Thoracic aorta (tissue), 2 donors: ENCODE results near the gene TMEM18. TPM values are rescaled to one million over a fixed set of nuclear protein-coding genes. Genes with fewer than 3 reads are reported as not detected.

Source experiments
- ATAC-seq: fragments of 150-250 bp; one replicate; pipeline ENCODE4 v1.8.0; 2017; ENCODE audit warnings: low read depth; ENCODE audit not compliant: insufficient number of reproducible peaks, low FRiP score
- DNase-seq: peaks from one replicate; pipeline ENCODE4 v3.0.0-alpha.2; 2020; ENCODE audit warnings: low spot score
- H3K27ac ChIP-seq, 2 donors: fragments of 200-600 bp; sonication (generic); 1 replicate in 1 of 2; 2 replicates in 1 of 2; pipeline ENCODE4 v1.5.1; 2016; ENCODE audit warnings: mild to moderate bottlenecking in 2 of 2, moderate library complexity in 2 of 2
- H3K27me3 ChIP-seq: fragments of 200-600 bp; sonication (generic); replicated peaks from 2 replicates; pipeline ENCODE4 v1.6.0; 2016; ENCODE audit warnings: mild to moderate bottlenecking; ENCODE audit not compliant: insufficient read depth
- H3K36me3 ChIP-seq: fragments of 200-600 bp; sonication (generic); one replicate; pipeline ENCODE4 v1.5.1; 2016
- H3K4me1 ChIP-seq, 2 donors: fragments of 200-600 bp; sonication (generic); 1 replicate in 1 of 2; 2 replicates in 1 of 2; pipeline versions ENCODE4 v1.5.1 to v1.6.0; 2016; ENCODE audit warnings: low read depth in 2 of 2, mild to moderate bottlenecking in 1 of 2; ENCODE audit not compliant: control insufficient read depth in 1 of 2
- H3K4me3 ChIP-seq: fragments of 200-600 bp; sonication (generic); 2 replicates; pipeline ENCODE4 v1.5.1; 2016; ENCODE audit warnings: mild to moderate bottlenecking
- H3K9me3 ChIP-seq: fragments of 200-600 bp; sonication (generic); 2 replicates; pipeline ENCODE4 v1.5.1; 2016
- total RNA-seq, 2 donors: library from RNA; depleted of rRNA; stranded (reverse); fragments of >200 nt; gene quantifications; one replicate each; pipeline versions ENCODE4 v1.1.0 to v1.2.3, GENCODE V29; 2016
- TF ChIP-seq, protein P1 (sequence below): fragments of 200-600 bp; sonication (generic); IDR thresholded peaks from one replicate; pipeline ENCODE4 v1.5.1; 2019; ENCODE audit warnings: antibody characterized with exemption

The TMEM18 gene
- total RNA-seq, 2 donors from 2014 or later, result 3.1 to 14.8 TPM

DNA sequence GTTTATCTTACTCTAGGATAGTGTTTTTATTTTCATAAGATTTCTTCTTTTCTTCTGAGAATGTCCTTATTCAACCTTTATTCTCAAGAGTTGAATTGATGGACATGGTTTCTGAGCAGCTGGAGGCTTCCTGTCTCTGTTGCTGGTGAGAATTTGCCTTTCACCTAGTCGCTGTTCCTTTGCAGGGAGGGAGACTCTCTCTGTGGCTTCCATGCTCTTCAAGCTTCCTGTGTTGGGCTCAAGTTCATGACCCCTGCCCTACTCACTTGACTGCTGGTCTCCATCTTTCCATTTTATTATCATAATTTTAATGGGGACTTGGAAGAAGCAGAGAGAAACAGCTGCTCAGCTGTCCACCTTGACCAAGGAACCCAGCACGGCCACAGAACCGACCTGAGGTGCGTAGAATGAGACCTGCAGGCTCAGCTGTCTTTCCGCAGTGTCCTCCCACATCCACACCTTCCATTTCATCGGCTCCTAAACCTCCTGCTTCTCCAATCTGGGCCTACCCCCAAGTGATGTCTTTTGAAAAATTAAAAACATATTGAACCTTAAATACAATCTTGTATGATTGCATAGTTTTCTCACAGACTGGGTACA is 24.2 kb downstream of the TMEM18 start:
- no peak for ATAC-seq
- TF ChIP-seq, protein P1, sequence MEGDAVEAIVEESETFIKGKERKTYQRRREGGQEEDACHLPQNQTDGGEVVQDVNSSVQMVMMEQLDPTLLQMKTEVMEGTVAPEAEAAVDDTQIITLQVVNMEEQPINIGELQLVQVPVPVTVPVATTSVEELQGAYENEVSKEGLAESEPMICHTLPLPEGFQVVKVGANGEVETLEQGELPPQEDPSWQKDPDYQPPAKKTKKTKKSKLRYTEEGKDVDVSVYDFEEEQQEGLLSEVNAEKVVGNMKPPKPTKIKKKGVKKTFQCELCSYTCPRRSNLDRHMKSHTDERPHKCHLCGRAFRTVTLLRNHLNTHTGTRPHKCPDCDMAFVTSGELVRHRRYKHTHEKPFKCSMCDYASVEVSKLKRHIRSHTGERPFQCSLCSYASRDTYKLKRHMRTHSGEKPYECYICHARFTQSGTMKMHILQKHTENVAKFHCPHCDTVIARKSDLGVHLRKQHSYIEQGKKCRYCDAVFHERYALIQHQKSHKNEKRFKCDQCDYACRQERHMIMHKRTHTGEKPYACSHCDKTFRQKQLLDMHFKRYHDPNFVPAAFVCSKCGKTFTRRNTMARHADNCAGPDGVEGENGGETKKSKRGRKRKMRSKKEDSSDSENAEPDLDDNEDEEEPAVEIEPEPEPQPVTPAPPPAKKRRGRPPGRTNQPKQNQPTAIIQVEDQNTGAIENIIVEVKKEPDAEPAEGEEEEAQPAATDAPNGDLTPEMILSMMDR, result no peak
- no peaks in the 10 kb centered on the region for H3K9me3 ChIP-seq
- no peak for DNase-seq
- no peaks in the 10 kb centered on the region for H3K36me3 ChIP-seq
- H3K4me1 ChIP-seq, result no peaks in the 10 kb centered on the region
- H3K27ac ChIP-seq, result no peak overlapping the region
- H3K4me3 ChIP-seq, result no peak overlapping the region
- no peaks in the 10 kb centered on the region for H3K27me3 ChIP-seq

DNA sequence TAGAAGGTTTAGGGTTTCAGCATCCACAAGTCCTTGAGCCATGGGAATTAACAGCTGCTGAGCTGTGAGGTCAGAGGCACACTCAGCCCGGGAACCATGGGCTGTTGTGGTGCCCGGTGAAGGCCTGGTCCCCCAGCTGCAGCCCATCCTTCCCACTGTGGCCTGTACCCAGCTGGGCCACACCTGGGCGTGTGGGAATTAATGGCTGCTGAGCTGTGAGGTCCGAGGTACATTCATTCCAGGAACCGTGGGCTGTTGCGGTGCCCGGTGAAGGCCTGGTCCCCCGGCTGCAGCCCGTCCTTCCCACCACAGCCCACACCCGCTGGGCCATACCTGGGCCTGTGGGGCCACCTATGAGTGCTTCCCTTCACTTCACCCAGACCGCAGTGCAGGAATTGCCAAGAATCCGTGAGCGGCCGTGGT is 25.2 kb downstream of the TMEM18 start:
- TF ChIP-seq, protein P1, result no peak
- DNase-seq, result no peak

DNA sequence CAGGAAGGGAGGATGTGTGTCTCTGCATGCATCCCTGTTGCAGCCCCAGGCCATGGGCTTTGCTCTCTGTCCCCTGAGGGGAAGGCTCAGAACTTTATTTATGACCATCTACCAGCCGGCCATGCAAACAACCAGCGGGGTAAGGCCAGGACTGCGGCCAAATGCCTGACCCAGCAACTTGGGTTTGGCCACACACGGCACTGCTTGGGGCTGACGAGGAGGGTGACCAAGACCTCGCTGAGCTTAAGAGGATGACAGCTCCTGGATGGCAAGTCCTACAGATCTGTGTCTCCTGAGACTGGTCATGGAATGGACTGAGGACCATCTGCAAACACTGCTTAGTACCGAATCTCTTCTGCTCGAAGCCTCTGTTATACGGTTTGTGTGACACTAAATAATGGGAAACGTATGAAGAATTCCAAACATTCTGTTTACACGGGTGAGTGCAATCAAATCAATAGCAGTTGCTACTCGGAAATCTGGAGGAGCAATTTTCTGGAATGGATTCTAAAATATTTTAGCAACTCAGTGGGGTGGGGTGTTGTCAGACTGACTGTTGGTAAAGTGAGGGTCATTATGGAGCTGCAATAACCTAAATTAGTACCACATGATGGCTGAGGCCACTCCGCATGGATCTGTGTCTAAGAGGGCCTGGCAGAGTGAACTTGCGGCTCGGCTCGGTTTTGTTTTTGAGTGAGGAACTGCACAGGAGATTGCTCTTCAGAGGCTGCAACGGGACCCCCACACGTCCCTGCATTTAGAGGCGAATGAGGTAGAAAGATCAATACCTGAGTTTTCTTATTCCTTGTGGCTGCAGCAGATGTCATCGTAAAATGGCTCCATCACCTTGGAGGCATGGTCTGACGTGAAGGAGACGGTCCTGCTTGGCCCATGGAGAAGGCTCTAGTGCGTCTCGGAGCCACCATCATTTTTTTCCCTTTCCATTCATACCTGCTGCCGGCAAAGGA is 26.6 kb downstream of the TMEM18 start:
- H3K9me3 ChIP-seq, result no peaks in the 10 kb centered on the region
- ATAC-seq (no peak), DNase-seq (no peak)

More for the DNA sequence above, 25.2 kb downstream of the TMEM18 start:
- H3K27me3 ChIP-seq, result no peaks in the 10 kb centered on the region
- H3K4me3 ChIP-seq, result no peak overlapping the region
- H3K9me3 ChIP-seq, result no peaks in the 10 kb centered on the region
- no peaks in the 10 kb centered on the region for H3K36me3 ChIP-seq
- no peak for ATAC-seq
- no peaks in the 10 kb centered on the region for H3K4me1 ChIP-seq
- no peak overlapping the region for H3K27ac ChIP-seq

DNA sequence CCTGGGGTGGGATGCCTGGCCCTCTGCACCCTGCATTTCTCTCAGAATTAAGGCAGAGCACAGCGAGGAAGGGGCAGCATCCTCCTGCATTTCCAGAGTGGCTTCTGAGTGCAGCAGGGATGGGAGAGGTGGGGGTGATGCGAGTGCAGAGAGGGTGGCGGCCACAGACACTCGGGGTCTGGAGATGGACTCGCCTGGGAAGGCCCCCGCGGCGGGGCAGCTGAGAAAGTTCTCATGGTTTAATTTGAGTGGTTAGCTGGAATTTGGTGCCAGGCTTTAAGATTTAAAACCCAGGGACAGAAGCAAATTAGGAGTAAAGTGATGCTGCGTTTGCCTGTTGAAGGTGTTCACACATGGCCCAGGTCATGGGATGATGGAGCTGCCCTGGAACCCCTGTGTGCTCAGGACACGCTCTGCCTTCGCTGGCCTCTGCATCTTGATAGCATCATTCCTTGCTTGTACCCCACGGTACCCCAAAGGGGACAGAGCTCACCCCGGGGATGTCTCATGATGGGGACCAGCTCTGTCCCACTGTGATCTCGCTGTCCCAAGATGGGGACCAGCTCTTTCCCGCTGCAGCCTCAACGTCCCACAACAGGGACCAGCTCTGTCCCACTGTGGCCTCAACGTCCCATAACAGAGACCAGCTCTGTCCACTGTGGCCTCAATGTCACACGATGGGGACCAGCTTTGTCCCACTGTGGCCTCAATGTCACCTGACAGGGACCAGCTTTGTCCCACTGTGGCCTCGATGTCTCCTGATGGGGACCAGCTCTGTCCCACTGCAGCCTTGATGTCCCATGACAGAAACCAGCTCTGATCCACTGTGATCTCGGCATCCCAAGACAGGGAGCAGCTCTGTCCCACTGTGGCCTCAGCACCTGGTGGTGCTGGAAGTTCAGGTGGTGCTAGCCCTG is 27.5 kb downstream of the TMEM18 start:
- Histone ChIP-seq H3K9me3 (no peaks in the 10 kb centered on the region), H3K27ac (no peak overlapping the region), H3K27me3 (no peaks in the 10 kb centered on the region), H3K4me1 (no peaks in the 10 kb centered on the region), H3K36me3 (no peaks in the 10 kb centered on the region), H3K4me3 (no peak overlapping the region)
- no peak for ATAC-seq
- DNase-seq, result no peak
- TF ChIP-seq, protein P1, result no peak

More for the DNA sequence above, 26.6 kb downstream of the TMEM18 start:
- no peaks in the 10 kb centered on the region for H3K27me3 ChIP-seq
- H3K4me1 ChIP-seq, result no peaks in the 10 kb centered on the region
- TF ChIP-seq, protein P1, result no peak
- H3K27ac ChIP-seq, result no peak overlapping the region
- H3K4me3 ChIP-seq, result no peak overlapping the region
- no peaks in the 10 kb centered on the region for H3K36me3 ChIP-seq
